ENCODE results near the gene EBF3. TPM values are rescaled to one million over a fixed set of nuclear protein-coding genes. Genes with fewer than 3 reads are reported as not detected.

EBF3 gene
- total RNA-seq, 1 donor from 2014 or later: 0.15 TPM

- H3K4me3 Mint-ChIP-seq: peak overlapping the region; percentile 75
- no peaks in the 10 kb centered on the region for H3K9me3 ChIP-seq (ENCODE audit: low read depth)
- H3K9me3 Mint-ChIP-seq: peaks cover 5% of the 10 kb centered on the region
- no peak overlapping the region for H2AFZ ChIP-seq (replicated peaks)
- no peak for TF ChIP-seq EZH2phosphoT487 (IDR thresholded peaks at IDR 0.05)
- TF ChIP-seq EZH2 (IDR thresholded peaks at IDR 0.05): peak; percentile 90
- peak; percentile 56 for TF ChIP-seq CTCF (IDR thresholded peaks at IDR 0.05)
- H3K36me3 Mint-ChIP-seq: no peaks in the 10 kb centered on the region
- DNase-seq (ENCODE audit: low spot score): peak; percentile 91
- H3K4me1 ChIP-seq: peaks cover 34% of the 10 kb centered on the region
- H3K4me1 Mint-ChIP-seq: peaks cover 21% of the 10 kb centered on the region
- H3K4me3 ChIP-seq: peak overlapping the region; percentile 56
- peaks cover 31% of the 10 kb centered on the region for H3F3A ChIP-seq (ENCODE audit: low read depth)
- H3K4me2 ChIP-seq: peak overlapping the region; percentile 94
- no peaks in the 10 kb centered on the region for H3K36me3 ChIP-seq
- H4K20me1 ChIP-seq (ENCODE audit: low read depth): peaks cover 62% of the 10 kb centered on the region
- H3K27ac Mint-ChIP-seq: no peak overlapping the region
- peaks cover 64% of the 10 kb centered on the region for H3K27me3 Mint-ChIP-seq (ENCODE audit: insufficient read depth, low read depth)
- H3K9ac ChIP-seq: no peak overlapping the region
- no peaks in the 10 kb centered on the region for H3K79me2 ChIP-seq (ENCODE audit: low read depth)
- peaks cover 100% of the 10 kb centered on the region for H3K27me3 ChIP-seq
- H3K27ac ChIP-seq: no peak overlapping the region
These were observed 7.5 kb upstream of the EBF3 start for GRCh38 chr10:129971381-129972144.

DNA sequence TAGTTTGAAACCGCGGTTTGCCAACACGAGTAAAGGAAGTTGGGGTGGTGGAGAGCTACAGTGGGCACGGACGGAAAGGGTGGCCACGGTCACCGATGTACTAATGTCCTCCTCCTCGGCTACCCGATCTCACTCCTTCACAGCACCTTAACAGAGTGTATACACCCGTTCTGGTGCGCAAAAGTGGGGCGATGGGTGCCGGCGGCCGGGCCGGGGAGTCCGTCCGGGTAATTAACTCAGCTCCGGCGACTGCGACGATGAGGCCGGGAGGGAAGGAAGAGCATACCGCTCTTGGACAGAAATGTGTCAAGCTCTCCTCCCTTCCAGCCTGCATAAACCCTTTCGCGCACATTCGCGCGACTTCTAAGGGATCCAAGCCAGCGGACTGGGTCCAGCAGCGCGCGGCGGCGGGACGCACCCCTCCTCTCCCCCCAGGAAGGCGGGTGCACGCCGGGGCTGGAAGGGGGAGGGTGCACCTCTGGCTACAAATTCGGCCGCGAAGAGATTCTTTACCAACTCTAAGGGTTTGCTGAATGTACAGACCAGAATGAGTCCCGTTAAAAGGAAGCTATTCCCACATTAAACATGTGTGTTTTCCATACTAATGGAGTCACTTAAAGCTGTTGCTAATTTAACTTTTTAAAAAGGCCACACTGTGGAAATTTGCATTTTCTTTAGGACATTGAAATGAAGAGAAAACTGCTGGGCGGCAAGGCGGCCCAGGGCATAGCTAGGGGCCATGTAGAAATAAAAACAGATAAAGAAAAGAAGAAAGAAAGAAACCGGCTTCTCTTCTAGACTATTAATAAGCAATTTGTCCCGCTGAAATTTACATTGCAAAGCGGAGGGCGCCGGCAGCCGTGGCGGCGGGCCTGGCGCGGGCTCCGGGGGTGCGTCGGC lies 6.6 kb upstream of the EBF3 start:
- Histone ChIP-seq H3K4me2 (peak overlapping the region; percentile 94), H3K27ac (no peak overlapping the region), H4K20me1 (ENCODE audit: low read depth) (peaks cover 70% of the 10 kb centered on the region), H3F3A (ENCODE audit: low read depth) (peaks cover 31% of the 10 kb centered on the region), H3K27me3 (peaks cover 100% of the 10 kb centered on the region), H3K9me3 (ENCODE audit: low read depth) (no peaks in the 10 kb centered on the region), H3K4me1 (peaks cover 34% of the 10 kb centered on the region), H3K79me2 (ENCODE audit: low read depth) (no peaks in the 10 kb centered on the region), H3K9ac (no peak overlapping the region), H3K4me3 (peak overlapping the region; percentile 56), H2AFZ (replicated peaks) (no peak overlapping the region), H3K36me3 (no peaks in the 10 kb centered on the region)
- Mint-ChIP-seq H3K27ac (peak overlapping the region; percentile 51), H3K27me3 (ENCODE audit: insufficient read depth, low read depth) (peaks cover 73% of the 10 kb centered on the region), H3K4me1 (peaks cover 27% of the 10 kb centered on the region), H3K4me3 (peak overlapping the region; percentile 83), H3K36me3 (no peaks in the 10 kb centered on the region), H3K9me3 (peaks cover 5% of the 10 kb centered on the region)
- TF ChIP-seq EZH2phosphoT487 (IDR thresholded peaks at IDR 0.05) (peak; percentile 98), CTCF (IDR thresholded peaks at IDR 0.05) (no peak), EZH2 (IDR thresholded peaks at IDR 0.05) (peak; percentile 91)
- peak; percentile 60 for DNase-seq (ENCODE audit: low spot score)

- Histone ChIP-seq H3K9me3 (ENCODE audit: low read depth) (no peaks in the 10 kb centered on the region), H3K4me1 (peaks cover 34% of the 10 kb centered on the region), H3F3A (ENCODE audit: low read depth) (peaks cover 36% of the 10 kb centered on the region), H3K36me3 (no peaks in the 10 kb centered on the region), H3K27me3 (peaks cover 100% of the 10 kb centered on the region), H2AFZ (replicated peaks) (no peak overlapping the region), H3K4me3 (peak overlapping the region; percentile 13), H3K9ac (no peak overlapping the region), H3K27ac (no peak overlapping the region), H4K20me1 (ENCODE audit: low read depth) (peaks cover 78% of the 10 kb centered on the region), H3K4me2 (peak overlapping the region; percentile 73), H3K79me2 (ENCODE audit: low read depth) (no peaks in the 10 kb centered on the region)
- H3K27me3 Mint-ChIP-seq (ENCODE audit: insufficient read depth, low read depth): peaks cover 74% of the 10 kb centered on the region
- no peak for TF ChIP-seq CTCF (IDR thresholded peaks at IDR 0.05)
- no peak for TF ChIP-seq EZH2phosphoT487 (IDR thresholded peaks at IDR 0.05)
- peak; percentile 93 for TF ChIP-seq EZH2 (IDR thresholded peaks at IDR 0.05)
- no peak for DNase-seq (ENCODE audit: low spot score)
- H3K4me3 Mint-ChIP-seq: peak overlapping the region; percentile 52
- peaks cover under 1% of the 10 kb centered on the region for H3K9me3 Mint-ChIP-seq
- no peak overlapping the region for H3K27ac Mint-ChIP-seq
- H3K4me1 Mint-ChIP-seq: peaks cover 27% of the 10 kb centered on the region
- H3K36me3 Mint-ChIP-seq: no peaks in the 10 kb centered on the region
These were observed 5.9 kb upstream of the EBF3 start for GRCh38 chr10:129969911-129970464.
